Activated T-cell treated with anti-CD3 and anti-CD28 coated beads, Interleukin-2, amount 50 U/mL, for 4 hours (primary cell): ENCODE data around the gene TCF7L1. TPM values are rescaled to one million over a fixed set of nuclear protein-coding genes. Genes with fewer than 3 reads are reported as not detected.
"Not testable (repeated sequence)": the region's sequence is repeated elsewhere in the genome, so short reads cannot be mapped to it uniquely, and the experiment has no call there.

Experiments used
- ATAC-seq, 2 donors: fragments of 200-7000 bp; cut with Tn5 transposase; one replicate each; pipeline ENCODE4 v1.10.0; 2021
- DNase-seq: peaks from one replicate; pipeline ENCODE4 v3.0.0-alpha.2; 2020
- H3K27me3 Mint-ChIP-seq: one replicate; pipeline ENCODE4 v1.8.0; 2021; ENCODE audit warnings: low read depth, mixed read lengths
- H3K36me3 Mint-ChIP-seq: one replicate; pipeline ENCODE4 v1.8.0; 2022; ENCODE audit warnings: mixed read lengths; ENCODE audit not compliant: insufficient read depth
- H3K4me1 Mint-ChIP-seq: one replicate; pipeline ENCODE4 v1.8.0; 2021; ENCODE audit warnings: low read depth, mixed read lengths
- H3K4me3 Mint-ChIP-seq: one replicate; pipeline ENCODE4 v1.8.0; 2021; ENCODE audit warnings: mild to moderate bottlenecking, moderate library complexity, mixed read lengths
- H3K9me3 Mint-ChIP-seq: one replicate; pipeline ENCODE4 v1.8.0; 2021; ENCODE audit warnings: mixed read lengths
- total RNA-seq, 3 donors: library from RNA; stranded (reverse); gene quantifications; one replicate each; pipeline ENCODE4 v1.2.1, GENCODE V29; 2021

TCF7L1 gene
- total RNA-seq, 3 donors from 2014 or later = 0.11 to 0.29 (median 0.13) TPM

DNA sequence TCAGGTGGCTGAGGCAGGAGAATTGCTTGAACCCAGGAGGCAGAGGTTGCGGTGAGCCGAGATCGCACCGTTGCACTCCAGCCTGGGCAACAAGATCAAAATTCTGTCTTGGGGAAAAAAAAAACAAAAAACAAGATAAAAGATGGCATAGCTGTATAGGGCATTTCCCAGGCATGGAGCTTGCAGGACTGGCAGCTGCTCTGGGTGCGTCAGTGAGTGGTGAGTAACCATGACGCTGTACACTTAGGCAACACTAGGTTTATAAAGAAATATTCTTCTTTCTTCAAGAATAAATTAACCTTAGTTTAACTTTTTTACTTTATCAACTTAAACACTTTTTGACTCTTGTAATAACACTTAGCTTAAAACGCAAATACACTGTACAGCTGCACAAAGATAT lies 179.2 kb downstream of the TCF7L1 start:
- Mint-ChIP-seq H3K9me3 (no peaks in the 10 kb centered on the region), H3K27me3 (no peaks in the 10 kb centered on the region), H3K4me1 (peaks cover 31% of the 10 kb centered on the region), H3K36me3 (peaks cover 16% of the 10 kb centered on the region), H3K4me3 (no peak overlapping the region)
- DNase-seq = no peak
- ATAC-seq = no peak

GRCh38 chr2:85314884-85315242 lies 181.7 kb downstream of the TCF7L1 start:
- peaks cover 25% of the 10 kb centered on the region for H3K36me3 Mint-ChIP-seq
- DNase-seq (no peak), ATAC-seq (no peak)
- H3K9me3 Mint-ChIP-seq = no peaks in the 10 kb centered on the region
- H3K4me3 Mint-ChIP-seq = no peak overlapping the region
- H3K27me3 Mint-ChIP-seq = no peaks in the 10 kb centered on the region
- peaks cover 31% of the 10 kb centered on the region for H3K4me1 Mint-ChIP-seq

DNA sequence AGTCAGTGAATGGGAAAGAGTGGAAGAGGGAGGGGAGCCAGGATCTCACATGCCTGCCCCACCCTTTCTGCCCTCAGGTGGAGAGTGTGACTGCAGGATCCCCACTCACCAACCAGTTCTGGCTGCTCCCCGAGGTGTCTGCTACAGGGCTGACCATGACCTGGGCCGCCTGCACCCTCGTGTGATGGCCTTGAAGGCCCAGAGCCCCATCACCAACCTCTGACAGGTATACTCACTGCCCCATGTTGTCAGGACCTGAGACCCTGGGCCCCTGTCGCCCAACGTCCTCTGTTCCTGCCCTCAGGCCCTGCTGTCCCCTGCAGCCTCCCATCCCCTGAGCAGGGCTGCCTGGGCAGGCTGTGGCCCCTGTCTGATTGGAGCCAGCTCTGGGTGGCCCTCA lies 182.7 kb downstream of the TCF7L1 start:
- not testable (repeated sequence) for H3K27me3 Mint-ChIP-seq, DNase-seq, H3K4me3 Mint-ChIP-seq, H3K9me3 Mint-ChIP-seq, ATAC-seq
- Mint-ChIP-seq H3K36me3 (peaks cover 36% of the 10 kb centered on the region), H3K4me1 (peaks cover 34% of the 10 kb centered on the region)

- no peaks in the 10 kb centered on the region for H3K9me3 Mint-ChIP-seq
- H3K27me3 Mint-ChIP-seq = no peaks in the 10 kb centered on the region
- H3K4me1 Mint-ChIP-seq = peaks cover 59% of the 10 kb centered on the region
- ATAC-seq = peak; percentile 93
- peak overlapping the region; percentile 34 for H3K4me3 Mint-ChIP-seq
- H3K36me3 Mint-ChIP-seq = peaks cover 56% of the 10 kb centered on the region
- DNase-seq = no peak
Measured at GRCh38 chr2:85318222-85319074, 185.3 kb downstream of the TCF7L1 start.

DNA sequence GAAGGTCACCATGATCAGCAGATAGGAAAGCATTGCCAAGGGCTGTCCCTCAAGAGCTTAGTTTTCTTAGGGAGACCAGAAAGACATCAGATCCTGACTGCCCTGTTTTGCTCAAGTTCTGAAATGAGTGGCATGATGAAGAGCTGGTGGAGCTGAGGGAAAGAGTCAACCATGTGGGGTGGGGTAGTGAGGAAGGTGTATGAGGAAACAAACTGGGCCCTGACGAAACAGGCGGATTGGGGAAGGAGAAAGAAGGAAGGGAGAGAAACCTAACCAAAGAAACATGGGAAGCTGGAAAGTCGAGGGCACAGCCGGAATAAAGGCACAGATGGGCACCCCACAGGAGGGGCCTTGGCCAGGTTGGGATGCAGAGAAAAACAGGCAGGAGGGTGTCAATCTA lies 186.6 kb downstream of the TCF7L1 start:
- no peak overlapping the region for H3K4me3 Mint-ChIP-seq
- DNase-seq (no peak), ATAC-seq (no peak)
- no peaks in the 10 kb centered on the region for H3K27me3 Mint-ChIP-seq
- H3K36me3 Mint-ChIP-seq = peaks cover 61% of the 10 kb centered on the region
- H3K4me1 Mint-ChIP-seq = peaks cover 73% of the 10 kb centered on the region
- H3K9me3 Mint-ChIP-seq = no peaks in the 10 kb centered on the region

DNA sequence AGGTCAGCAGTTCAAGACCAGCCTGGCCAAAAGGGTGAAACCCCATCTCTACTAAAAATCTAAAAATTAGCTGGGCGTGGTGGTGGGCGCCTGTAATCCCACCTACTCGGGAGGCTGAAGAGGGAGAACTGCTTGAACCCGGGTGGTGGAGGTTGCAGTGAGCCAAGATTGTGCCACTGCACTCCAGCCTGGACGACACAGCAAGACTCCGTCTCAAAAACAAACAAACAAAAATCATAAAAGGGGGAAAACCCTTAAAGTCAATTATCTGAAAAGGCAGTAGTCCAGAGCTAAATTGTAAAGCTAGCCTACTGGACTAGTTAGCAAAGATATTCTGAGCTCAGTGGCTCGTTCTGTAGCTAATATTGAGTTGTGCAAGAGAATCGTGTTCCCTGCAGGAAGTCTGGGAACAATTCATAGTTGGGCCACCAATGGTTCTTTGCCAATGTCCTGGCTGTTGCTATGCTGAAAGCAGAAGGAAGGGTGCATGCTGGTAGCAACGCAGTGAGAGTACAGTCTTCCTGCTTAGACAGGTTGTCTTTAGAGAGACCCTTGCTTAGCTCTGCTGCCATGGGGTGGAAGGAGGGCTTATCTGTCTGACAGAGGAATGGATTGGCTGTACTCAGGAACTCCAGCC lies 190.3 kb downstream of the TCF7L1 start:
- Mint-ChIP-seq H3K4me1 (peaks cover 73% of the 10 kb centered on the region), H3K9me3 (no peaks in the 10 kb centered on the region), H3K36me3 (peaks cover 66% of the 10 kb centered on the region), H3K4me3 (peak overlapping the region; percentile 95), H3K27me3 (no peaks in the 10 kb centered on the region)
- DNase-seq (no peak), ATAC-seq (no peak)

GRCh38 chr2:85323988-85324367 lies 190.8 kb downstream of the TCF7L1 start:
- not testable (repeated sequence) for ATAC-seq

DNA sequence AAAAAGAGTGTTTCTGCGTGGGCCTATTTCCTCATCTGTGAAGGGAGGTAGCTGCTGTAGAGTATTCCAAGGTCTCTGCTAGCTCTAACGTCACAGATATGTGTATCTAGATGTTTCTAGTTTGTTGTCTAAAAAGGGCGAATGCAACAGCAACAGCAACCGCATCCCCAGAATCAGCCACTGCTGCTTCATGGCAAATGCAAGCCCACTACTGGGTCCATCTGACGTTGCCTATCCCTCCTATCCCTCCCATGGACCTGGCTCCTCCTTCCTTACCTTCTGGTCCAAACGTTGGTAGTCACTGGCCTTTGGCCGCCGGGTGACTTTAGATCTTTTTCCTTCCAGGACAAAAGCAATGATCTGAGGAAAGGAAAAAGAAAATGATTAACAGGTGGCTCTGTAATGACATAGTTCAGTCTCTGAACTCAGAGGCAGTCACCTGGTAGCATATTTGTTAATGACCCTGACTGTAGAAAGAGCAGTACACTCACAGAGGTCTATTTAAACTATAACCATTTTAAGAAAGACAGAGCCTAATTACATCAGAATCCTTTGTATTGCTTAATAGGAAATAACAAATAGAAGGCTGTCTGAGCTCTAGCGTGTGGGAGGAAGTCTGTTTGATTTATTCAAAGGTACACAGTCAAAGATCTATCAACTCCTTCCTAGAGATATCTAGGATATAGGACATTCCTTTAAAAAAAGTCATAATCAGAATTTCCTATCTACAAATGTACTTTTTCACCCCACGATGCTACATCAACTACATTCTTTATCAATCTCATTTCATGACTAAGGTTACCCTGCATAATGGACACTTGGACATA lies 191.7 kb downstream of the TCF7L1 start:
- ATAC-seq (no peak), DNase-seq (no peak)
- H3K4me3 Mint-ChIP-seq = peak overlapping the region; percentile 95
- no peaks in the 10 kb centered on the region for H3K9me3 Mint-ChIP-seq
- peaks cover 67% of the 10 kb centered on the region for H3K4me1 Mint-ChIP-seq
- no peaks in the 10 kb centered on the region for H3K27me3 Mint-ChIP-seq
- H3K36me3 Mint-ChIP-seq = peaks cover 60% of the 10 kb centered on the region

More at GRCh38 chr2:85323988-85324367, 190.8 kb downstream of the TCF7L1 start:
- Mint-ChIP-seq H3K4me3 (peak overlapping the region; percentile 95), H3K4me1 (peaks cover 70% of the 10 kb centered on the region), H3K36me3 (peaks cover 66% of the 10 kb centered on the region)
- not testable (repeated sequence) for H3K27me3 Mint-ChIP-seq, H3K9me3 Mint-ChIP-seq, DNase-seq

GRCh38 chr2:85325466-85325811 lies 192.2 kb downstream of the TCF7L1 start:
- H3K36me3 Mint-ChIP-seq = peaks cover 54% of the 10 kb centered on the region
- ATAC-seq = no peak

GRCh38 chr2:85326406-85327159 lies 193.4 kb downstream of the TCF7L1 start:
- DNase-seq = peak; percentile 18
- H3K4me3 Mint-ChIP-seq = peak overlapping the region; percentile 95
- H3K27me3 Mint-ChIP-seq = no peaks in the 10 kb centered on the region
- peaks cover 50% of the 10 kb centered on the region for H3K4me1 Mint-ChIP-seq
- no peaks in the 10 kb centered on the region for H3K9me3 Mint-ChIP-seq
- ATAC-seq = peak; percentile 29 to 32
- H3K36me3 Mint-ChIP-seq = peaks cover 43% of the 10 kb centered on the region

More at GRCh38 chr2:85325466-85325811, 192.2 kb downstream of the TCF7L1 start:
- Mint-ChIP-seq H3K4me1 (peaks cover 61% of the 10 kb centered on the region), H3K9me3 (no peaks in the 10 kb centered on the region), H3K4me3 (peak overlapping the region; percentile 95), H3K27me3 (no peaks in the 10 kb centered on the region)
- DNase-seq = no peak

DNA sequence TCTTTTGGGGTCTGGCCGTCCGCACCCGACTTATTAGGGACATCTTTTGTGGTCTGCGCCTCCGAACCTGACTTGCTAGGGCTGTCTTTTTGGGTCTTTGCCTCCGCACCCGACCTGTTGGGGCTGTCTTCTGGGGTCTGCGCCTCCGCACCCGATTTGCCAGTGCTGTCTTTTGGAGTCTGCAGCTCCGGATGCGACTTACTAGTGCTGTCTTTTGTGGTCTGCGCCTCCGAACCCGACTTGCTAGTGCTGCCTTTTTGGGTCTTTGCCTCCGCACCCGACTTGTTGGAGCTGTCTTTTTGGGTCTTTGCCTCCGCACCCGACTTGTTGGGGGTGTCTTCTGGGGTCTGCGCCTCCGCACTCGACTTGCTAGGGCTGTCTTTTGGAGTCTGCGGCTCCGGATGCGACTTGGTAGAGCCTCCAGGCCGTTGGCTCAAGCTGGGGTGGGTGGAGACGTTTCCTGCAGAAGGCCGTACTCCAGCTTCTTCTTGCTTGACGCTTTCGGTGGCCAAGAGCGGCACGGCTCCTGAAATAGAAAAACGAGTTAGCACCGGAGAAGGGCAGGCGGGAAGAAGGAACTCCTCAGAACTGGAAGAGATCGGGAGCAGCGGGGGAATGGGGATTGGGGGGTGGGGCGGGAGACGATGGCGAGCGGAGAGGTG lies 194.1 kb downstream of the TCF7L1 start:
- peaks cover 36% of the 10 kb centered on the region for H3K36me3 Mint-ChIP-seq
- no peaks in the 10 kb centered on the region for H3K27me3 Mint-ChIP-seq
- H3K4me3 Mint-ChIP-seq = peak overlapping the region; percentile 95
- peaks cover 43% of the 10 kb centered on the region for H3K4me1 Mint-ChIP-seq
- ATAC-seq (peak; percentile 35 to 39), DNase-seq (peak; percentile 32)
- H3K9me3 Mint-ChIP-seq = no peaks in the 10 kb centered on the region

GRCh38 chr2:85327822-85328617 lies 194.8 kb downstream of the TCF7L1 start, which contains the start of gene TGOLN2:
TSS of gene TGOLN2 (minus strand) at chr2:85327989. CDS start at chr2:85327962, 27 bp downstream.
- peak within 1 kb of the TSS; percentile 95 for H3K4me3 Mint-ChIP-seq
- DNase-seq (peak; percentile 93), ATAC-seq (peak; percentile 91 to 94)
- H3K9me3 Mint-ChIP-seq = no peaks in the 10 kb centered on the region
- H3K36me3 Mint-ChIP-seq = peaks cover 30% of the 10 kb centered on the region
- peaks cover 35% of the 10 kb centered on the region for H3K4me1 Mint-ChIP-seq
- H3K27me3 Mint-ChIP-seq = no peaks in the 10 kb centered on the region
